NCI-H2227 (cell line): ENCODE results near the gene CCL25.
"Not testable (repeated sequence)": the region's sequence is repeated elsewhere in the genome, so short reads cannot be mapped to it uniquely, and the experiment has no call there.

Experiments used
- DNase-seq: peaks from one replicate; lab custom pipeline; 2025; ENCODE audit not compliant: unreplicated experiment; lab: John Stamatoyannopoulos, UW

CCL25 gene

GRCh38 chr19:8085598-8086408, 33.2 kb downstream of the CCL25 start:
- no peak for DNase-seq

GRCh38 chr19:8086849-8087248, 34.3 kb downstream of the CCL25 start:
- no peak for DNase-seq

GRCh38 chr19:8087876-8088275, 35.3 kb downstream of the CCL25 start:
- no peak for DNase-seq

- DNase-seq: no peak
These were observed 36.4 kb downstream of the CCL25 start for GRCh38 chr19:8088752-8089663.

- DNase-seq: no peak
These were observed 37.4 kb downstream of the CCL25 start for GRCh38 chr19:8089664-8090601.

GRCh38 chr19:8090950-8091349, 38.4 kb downstream of the CCL25 start:
- no peak for DNase-seq

- DNase-seq: no peak
These were observed 41.2 kb downstream of the CCL25 start for GRCh38 chr19:8093740-8094139.

GRCh38 chr19:8094336-8094735, 41.8 kb downstream of the CCL25 start:
- DNase-seq: no peak

GRCh38 chr19:8095354-8095886, 42.9 kb downstream of the CCL25 start:
- DNase-seq: no peak

GRCh38 chr19:8096071-8096470, 43.5 kb downstream of the CCL25 start:
- DNase-seq: no peak

GRCh38 chr19:8097198-8097597, 44.6 kb downstream of the CCL25 start:
- DNase-seq: no peak

GRCh38 chr19:8097681-8098567, 45.4 kb downstream of the CCL25 start:
- no peak for DNase-seq

GRCh38 chr19:8101311-8101710, 48.8 kb downstream of the CCL25 start:
- DNase-seq: no peak

GRCh38 chr19:8101910-8102309, 49.4 kb downstream of the CCL25 start:
- not testable (repeated sequence) for DNase-seq

- no peak for DNase-seq
These were observed 52.9 kb downstream of the CCL25 start for GRCh38 chr19:8105471-8105870.

- no peak for DNase-seq
These were observed 54.8 kb downstream of the CCL25 start for GRCh38 chr19:8107301-8107903.

GRCh38 chr19:8108560-8109445, 56.2 kb downstream of the CCL25 start:
- no peak for DNase-seq

GRCh38 chr19:8109455-8109854, 56.9 kb downstream of the CCL25 start:
- DNase-seq: no peak
